ENCODE results near the gene ADH7.

DNA sequence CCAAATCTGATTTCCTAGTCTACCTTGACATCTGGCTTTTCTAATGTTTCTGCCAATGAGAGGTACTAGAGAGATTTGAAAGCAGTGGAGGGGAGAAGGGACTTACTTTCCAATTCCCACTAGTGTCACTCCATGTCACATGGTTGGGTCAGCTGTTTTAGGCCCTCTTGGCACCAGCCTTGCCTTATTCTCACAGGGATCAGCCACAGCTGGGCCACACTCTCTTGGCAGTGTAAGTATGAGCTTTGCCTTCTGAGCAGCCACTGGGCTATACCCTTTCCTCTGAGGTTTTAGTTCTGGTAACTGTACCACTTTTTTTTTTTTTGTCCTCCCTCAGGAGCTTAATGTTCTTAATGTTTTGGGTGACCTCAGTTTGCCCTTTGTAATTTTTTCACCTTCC, 72.4 kb downstream of the ADH7 start:
- no peak for TF ChIP-seq POLR2AphosphoS5 (IDR thresholded peaks at IDR 0.05; ENCODE audit: low read depth, low read length)
- no peak for TF ChIP-seq TAF1 (IDR thresholded peaks at IDR 0.05; ENCODE audit: borderline replicate concordance, insufficient read depth, low read length)
- TF ChIP-seq, protein P1, sequence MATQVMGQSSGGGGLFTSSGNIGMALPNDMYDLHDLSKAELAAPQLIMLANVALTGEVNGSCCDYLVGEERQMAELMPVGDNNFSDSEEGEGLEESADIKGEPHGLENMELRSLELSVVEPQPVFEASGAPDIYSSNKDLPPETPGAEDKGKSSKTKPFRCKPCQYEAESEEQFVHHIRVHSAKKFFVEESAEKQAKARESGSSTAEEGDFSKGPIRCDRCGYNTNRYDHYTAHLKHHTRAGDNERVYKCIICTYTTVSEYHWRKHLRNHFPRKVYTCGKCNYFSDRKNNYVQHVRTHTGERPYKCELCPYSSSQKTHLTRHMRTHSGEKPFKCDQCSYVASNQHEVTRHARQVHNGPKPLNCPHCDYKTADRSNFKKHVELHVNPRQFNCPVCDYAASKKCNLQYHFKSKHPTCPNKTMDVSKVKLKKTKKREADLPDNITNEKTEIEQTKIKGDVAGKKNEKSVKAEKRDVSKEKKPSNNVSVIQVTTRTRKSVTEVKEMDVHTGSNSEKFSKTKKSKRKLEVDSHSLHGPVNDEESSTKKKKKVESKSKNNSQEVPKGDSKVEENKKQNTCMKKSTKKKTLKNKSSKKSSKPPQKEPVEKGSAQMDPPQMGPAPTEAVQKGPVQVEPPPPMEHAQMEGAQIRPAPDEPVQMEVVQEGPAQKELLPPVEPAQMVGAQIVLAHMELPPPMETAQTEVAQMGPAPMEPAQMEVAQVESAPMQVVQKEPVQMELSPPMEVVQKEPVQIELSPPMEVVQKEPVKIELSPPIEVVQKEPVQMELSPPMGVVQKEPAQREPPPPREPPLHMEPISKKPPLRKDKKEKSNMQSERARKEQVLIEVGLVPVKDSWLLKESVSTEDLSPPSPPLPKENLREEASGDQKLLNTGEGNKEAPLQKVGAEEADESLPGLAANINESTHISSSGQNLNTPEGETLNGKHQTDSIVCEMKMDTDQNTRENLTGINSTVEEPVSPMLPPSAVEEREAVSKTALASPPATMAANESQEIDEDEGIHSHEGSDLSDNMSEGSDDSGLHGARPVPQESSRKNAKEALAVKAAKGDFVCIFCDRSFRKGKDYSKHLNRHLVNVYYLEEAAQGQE (IDR thresholded peaks at IDR 0.05; ENCODE audit: insufficient read depth in 1 of 2, low read depth in 2 of 2, low read length in 2 of 2): no peak
